ENCODE data around the gene IRF3.

DNA sequence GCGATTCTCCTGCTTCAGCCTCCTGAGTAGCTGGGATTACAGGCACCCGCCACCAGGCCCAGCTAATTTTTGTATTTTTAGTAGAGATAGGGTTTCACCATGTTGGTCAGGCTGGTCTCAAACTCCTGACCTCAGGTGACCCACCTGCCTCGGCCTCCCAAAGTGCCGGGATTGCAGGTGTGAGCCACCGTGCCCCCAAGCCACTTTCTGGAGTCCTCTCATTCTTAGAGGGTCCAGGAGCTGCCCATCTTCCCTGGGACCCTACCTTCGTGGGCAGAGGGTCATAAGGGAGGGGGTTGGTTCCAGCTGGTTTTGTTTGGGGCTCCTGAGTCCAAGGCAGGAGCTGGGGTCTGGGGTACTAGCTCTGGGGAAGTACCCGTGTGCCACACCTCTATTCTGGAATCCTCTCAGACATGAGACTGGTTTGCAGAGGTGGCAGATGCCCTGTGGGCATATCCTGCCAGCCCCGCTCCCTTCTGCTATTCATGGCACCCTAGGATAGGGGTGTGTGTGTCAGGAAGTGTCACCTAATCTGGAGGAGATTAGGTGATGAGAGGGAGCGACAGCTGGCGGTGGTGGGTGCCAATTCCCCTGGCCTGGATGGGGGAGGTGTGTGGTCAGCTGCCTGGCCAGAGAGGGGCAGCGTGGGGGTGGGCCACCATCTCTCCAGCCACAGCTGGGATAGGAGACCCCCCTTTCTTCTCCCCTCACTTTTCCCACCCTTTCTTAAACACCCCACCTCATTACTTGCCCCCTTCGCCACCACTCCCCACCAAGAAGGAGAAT lies 13.5 kb upstream of the IRF3 start:
- no peak for TF ChIP-seq CTCF (IDR thresholded peaks at IDR 0.05; ENCODE audit: insufficient read depth, low read length, poor library complexity, severe bottlenecking)
- no peak for TF ChIP-seq EZH2phosphoT487 (conservative IDR thresholded peaks at IDR 0.05; ENCODE audit: low read length)
